GM12892 (cell line): ENCODE data around the gene C1RL.

ENCODE experiments used
- POLR2A ChIP-seq: IDR thresholded peaks from 2 replicates; pipeline ENCODE4 v1.6.1; 2011; ENCODE audit warnings: low read depth, low read length, control low read depth
- POLR2AphosphoS5 ChIP-seq: IDR thresholded peaks from 2 replicates; pipeline ENCODE4 v1.6.1; 2011; ENCODE audit warnings: low read depth, low read length, control low read depth

DNA sequence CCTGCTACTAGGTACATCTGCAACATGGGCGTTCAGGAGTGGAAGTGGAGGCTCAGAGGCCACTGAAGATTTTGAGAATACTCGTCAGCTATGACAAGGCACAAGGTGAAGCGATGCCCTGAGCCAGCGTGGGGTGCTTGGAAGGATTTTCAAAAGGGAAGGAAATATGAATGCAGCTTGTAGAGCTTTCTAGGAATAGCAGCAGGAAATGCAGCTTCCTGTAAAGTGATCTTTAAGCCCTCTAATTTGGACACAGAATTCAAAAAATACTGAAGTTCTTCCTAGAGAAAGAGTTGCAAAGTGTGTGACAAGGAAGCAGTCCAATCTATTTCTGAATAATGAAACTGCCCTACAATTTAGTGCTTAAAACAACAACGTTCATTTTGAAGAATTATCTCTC, 61.7 kb downstream of the C1RL start:
- TF ChIP-seq POLR2A (no peak), POLR2AphosphoS5 (no peak)
